Tibial nerve (tissue), 4 donors: ENCODE data around the gene NEK2.

Source experiments
- EP300 ChIP-seq, 2 donors: sonication (generic); formaldehyde crosslinking; IDR thresholded peaks; one replicate each; pipeline ENCODE4 v1.6.1; 2017; ENCODE audit warnings: antibody characterized with exemption in 2 of 2, mild to moderate bottlenecking in 1 of 2
- TF ChIP-seq, protein P1 (sequence below), 5 experiments: fragments of 200-600 bp in 3 of 5; fragments of 450-650 bp in 2 of 5; sonication (generic) in 3 of 5; IDR thresholded peaks; one replicate each; pipeline ENCODE4 v1.5.1; 2016 to 2019; ENCODE audit warnings: antibody characterized with exemption in 5 of 5, mild to moderate bottlenecking in 3 of 5, moderate library complexity in 2 of 5

DNA sequence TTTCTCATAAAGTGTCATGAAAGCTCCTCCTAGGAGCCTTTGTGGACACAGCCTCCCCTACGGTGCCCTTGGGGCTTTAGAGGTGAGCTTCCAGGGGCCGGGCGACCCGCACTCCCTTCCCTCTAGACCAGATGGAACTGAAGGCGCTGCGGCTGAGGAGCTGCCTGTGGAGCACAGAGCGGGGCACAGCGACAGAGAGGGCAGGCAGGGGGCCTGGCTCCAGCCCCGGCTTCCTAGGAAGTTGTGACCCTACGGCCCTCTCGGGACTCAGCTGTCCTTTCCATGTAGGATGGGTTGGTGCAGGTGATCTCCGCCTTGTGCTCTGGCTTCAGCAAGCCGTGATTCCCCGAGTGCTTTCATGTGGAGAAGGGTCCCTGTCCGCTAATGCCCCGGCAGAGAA, 23.6 kb upstream of the NEK2 start:
- TF ChIP-seq, protein P1, sequence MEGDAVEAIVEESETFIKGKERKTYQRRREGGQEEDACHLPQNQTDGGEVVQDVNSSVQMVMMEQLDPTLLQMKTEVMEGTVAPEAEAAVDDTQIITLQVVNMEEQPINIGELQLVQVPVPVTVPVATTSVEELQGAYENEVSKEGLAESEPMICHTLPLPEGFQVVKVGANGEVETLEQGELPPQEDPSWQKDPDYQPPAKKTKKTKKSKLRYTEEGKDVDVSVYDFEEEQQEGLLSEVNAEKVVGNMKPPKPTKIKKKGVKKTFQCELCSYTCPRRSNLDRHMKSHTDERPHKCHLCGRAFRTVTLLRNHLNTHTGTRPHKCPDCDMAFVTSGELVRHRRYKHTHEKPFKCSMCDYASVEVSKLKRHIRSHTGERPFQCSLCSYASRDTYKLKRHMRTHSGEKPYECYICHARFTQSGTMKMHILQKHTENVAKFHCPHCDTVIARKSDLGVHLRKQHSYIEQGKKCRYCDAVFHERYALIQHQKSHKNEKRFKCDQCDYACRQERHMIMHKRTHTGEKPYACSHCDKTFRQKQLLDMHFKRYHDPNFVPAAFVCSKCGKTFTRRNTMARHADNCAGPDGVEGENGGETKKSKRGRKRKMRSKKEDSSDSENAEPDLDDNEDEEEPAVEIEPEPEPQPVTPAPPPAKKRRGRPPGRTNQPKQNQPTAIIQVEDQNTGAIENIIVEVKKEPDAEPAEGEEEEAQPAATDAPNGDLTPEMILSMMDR (IDR thresholded peaks at IDR 0.05), result no peak
- TF ChIP-seq EP300 (IDR thresholded peaks at IDR 0.05), result no peak
